Osteocyte (in vitro differentiated cells): ENCODE measurements around the gene HLX. TPM values are rescaled to one million over a fixed set of nuclear protein-coding genes. Genes with fewer than 3 reads are reported as not detected.

Experiments
- DNase-seq: peaks from one replicate; pipeline ENCODE4 v3.0.0; 2021; ENCODE audit warnings: mixed read lengths; ENCODE audit not compliant: unreplicated experiment; ENCODE audit errors: extremely low spot score
- H3K27ac Mint-ChIP-seq: one replicate; pipeline ENCODE4 v1.8.0; 2021; ENCODE audit warnings: mild to moderate bottlenecking, mixed read lengths; ENCODE audit not compliant: unreplicated experiment
- H3K27me3 Mint-ChIP-seq: one replicate; pipeline ENCODE4 v1.8.0; 2021; ENCODE audit warnings: mixed read lengths; ENCODE audit not compliant: unreplicated experiment
- H3K36me3 Mint-ChIP-seq: one replicate; pipeline ENCODE4 v1.8.0; 2021; ENCODE audit warnings: mixed read lengths; ENCODE audit not compliant: unreplicated experiment
- H3K4me1 Mint-ChIP-seq: one replicate; pipeline ENCODE4 v1.8.0; 2021; ENCODE audit warnings: mixed read lengths; ENCODE audit not compliant: unreplicated experiment
- H3K4me3 Mint-ChIP-seq: one replicate; pipeline ENCODE4 v1.8.0; 2021; ENCODE audit warnings: mild to moderate bottlenecking, moderate library complexity, mixed read lengths; ENCODE audit not compliant: unreplicated experiment
- H3K9me3 Mint-ChIP-seq: one replicate; pipeline ENCODE4 v1.8.0; 2021; ENCODE audit warnings: mixed read lengths; ENCODE audit not compliant: unreplicated experiment
- long read RNA-seq: library from polyadenylated mRNA; unstranded; transcript quantifications from one replicate; pipeline ENCODE4 v2.0.0, GENCODE V29; 2021
- total RNA-seq: library from RNA; stranded (reverse); gene quantifications from 2 replicates; pipeline ENCODE4 v1.2.1, GENCODE V29; 2021
- TF ChIP-seq, protein P1 (sequence below): fragments of 200-600 bp; sonication (generic); IDR thresholded peaks from 2 replicates; pipeline ENCODE4 v1.5.0; 2021; ENCODE audit warnings: antibody characterized with exemption, mild to moderate bottlenecking, moderate library complexity

Gene HLX, protein sequence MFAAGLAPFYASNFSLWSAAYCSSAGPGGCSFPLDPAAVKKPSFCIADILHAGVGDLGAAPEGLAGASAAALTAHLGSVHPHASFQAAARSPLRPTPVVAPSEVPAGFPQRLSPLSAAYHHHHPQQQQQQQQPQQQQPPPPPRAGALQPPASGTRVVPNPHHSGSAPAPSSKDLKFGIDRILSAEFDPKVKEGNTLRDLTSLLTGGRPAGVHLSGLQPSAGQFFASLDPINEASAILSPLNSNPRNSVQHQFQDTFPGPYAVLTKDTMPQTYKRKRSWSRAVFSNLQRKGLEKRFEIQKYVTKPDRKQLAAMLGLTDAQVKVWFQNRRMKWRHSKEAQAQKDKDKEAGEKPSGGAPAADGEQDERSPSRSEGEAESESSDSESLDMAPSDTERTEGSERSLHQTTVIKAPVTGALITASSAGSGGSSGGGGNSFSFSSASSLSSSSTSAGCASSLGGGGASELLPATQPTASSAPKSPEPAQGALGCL
- 0.54 and 1.5 TPM in 2 replicates for total RNA-seq
- long read RNA-seq = 0 reads

DNA sequence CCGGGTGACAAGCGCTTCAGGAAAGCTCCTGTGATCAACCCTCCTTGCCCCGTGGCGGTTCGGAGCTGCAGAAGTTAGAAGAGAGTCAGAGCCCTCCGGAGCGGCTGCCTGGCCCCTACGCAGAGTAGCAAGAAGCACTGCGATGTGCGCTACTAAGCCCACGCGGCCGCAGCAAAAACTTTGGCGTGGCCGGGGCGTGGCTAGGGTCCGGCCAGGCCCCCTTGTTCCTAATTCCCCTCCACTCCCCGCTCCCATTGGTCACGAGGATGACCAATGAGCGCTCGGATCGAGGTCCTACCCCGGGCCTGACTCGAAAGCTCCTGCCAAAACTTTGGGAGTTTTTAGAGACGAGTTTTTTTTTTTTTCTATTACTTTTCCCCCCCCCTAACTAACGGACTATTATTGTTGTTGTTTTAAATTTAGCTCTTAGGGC, at the start of gene HLX:
Gene HLX, plus strand, starts transcription at position 368 of the 433 bp plus-strand sequence. CDS start 415 bp downstream, outside the sequence.
- TF ChIP-seq, protein P1, sequence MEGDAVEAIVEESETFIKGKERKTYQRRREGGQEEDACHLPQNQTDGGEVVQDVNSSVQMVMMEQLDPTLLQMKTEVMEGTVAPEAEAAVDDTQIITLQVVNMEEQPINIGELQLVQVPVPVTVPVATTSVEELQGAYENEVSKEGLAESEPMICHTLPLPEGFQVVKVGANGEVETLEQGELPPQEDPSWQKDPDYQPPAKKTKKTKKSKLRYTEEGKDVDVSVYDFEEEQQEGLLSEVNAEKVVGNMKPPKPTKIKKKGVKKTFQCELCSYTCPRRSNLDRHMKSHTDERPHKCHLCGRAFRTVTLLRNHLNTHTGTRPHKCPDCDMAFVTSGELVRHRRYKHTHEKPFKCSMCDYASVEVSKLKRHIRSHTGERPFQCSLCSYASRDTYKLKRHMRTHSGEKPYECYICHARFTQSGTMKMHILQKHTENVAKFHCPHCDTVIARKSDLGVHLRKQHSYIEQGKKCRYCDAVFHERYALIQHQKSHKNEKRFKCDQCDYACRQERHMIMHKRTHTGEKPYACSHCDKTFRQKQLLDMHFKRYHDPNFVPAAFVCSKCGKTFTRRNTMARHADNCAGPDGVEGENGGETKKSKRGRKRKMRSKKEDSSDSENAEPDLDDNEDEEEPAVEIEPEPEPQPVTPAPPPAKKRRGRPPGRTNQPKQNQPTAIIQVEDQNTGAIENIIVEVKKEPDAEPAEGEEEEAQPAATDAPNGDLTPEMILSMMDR = no peak
- no peak for DNase-seq
- Mint-ChIP-seq H3K4me1 (peaks cover 50% of the 10 kb centered on the region), H3K27ac (no peak within 1 kb of the TSS), H3K36me3 (no peaks in the 10 kb centered on the region), H3K27me3 (peaks cover 91% of the 10 kb centered on the region), H3K4me3 (peak within 1 kb of the TSS; percentile 75), H3K9me3 (no peaks in the 10 kb centered on the region)

DNA sequence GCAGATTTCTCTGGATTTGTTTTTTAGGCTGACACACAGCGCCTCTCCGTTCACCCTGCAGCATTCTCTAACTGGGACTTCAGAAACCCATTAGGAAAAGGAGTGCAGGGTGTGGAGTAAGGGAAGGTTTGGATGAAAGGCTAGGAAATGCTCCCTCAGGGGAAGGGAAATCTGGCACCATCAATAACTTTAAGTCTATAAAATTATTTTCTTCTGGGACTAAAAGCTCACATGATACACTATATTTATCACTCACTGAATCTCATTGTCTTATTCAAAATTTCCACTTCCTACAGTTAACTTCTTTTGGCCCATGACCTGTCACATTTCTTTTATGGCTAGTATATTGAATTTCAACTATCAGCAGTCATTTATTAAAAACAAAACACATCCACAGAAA, 45.8 kb upstream of the HLX start:
- Mint-ChIP-seq H3K9me3 (no peaks in the 10 kb centered on the region), H3K4me3 (no peak overlapping the region), H3K27me3 (peaks cover 17% of the 10 kb centered on the region), H3K36me3 (no peaks in the 10 kb centered on the region), H3K4me1 (no peaks in the 10 kb centered on the region), H3K27ac (no peak overlapping the region)
- TF ChIP-seq, protein P1 = no peak
- DNase-seq = no peak

DNA sequence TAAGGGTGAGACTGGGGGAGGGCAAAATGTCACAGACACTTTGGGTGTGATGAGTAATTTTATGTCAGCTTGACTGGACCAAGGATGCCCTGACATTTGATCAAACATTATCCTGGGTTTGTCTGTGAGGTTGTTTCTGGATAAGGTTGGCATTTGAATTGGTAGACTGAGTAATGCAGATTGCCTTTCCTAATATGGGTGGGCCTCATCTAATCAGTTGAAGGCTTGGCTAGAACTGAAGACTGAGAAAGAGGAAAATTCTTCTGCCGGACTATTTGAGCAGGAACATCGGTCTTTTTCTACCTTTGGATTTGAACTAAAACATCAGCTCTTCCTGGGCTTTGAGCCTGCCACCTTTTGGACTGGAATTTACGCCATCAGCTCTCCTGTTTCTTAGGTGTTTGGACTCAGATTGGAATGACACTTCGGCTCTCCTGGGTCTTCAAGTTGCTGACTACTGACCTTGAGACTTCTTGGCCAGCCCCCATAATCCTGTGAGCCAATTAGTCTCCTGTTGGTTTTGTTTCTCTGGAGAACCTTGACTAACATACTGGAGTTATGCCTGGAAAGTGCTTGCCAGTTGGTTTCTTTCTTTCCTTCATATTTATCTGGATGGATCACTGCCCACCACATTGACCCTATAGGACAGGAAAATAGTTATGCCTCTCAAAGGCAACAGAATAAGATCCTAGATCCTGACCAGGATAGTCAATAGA, 44.9 kb upstream of the HLX start:
- no peaks in the 10 kb centered on the region for H3K4me1 Mint-ChIP-seq
- H3K36me3 Mint-ChIP-seq = no peaks in the 10 kb centered on the region
- TF ChIP-seq, protein P1 = no peak
- H3K9me3 Mint-ChIP-seq = no peaks in the 10 kb centered on the region
- DNase-seq = no peak
- peaks cover 17% of the 10 kb centered on the region for H3K27me3 Mint-ChIP-seq
- no peak overlapping the region for H3K27ac Mint-ChIP-seq
- H3K4me3 Mint-ChIP-seq = no peak overlapping the region

DNA sequence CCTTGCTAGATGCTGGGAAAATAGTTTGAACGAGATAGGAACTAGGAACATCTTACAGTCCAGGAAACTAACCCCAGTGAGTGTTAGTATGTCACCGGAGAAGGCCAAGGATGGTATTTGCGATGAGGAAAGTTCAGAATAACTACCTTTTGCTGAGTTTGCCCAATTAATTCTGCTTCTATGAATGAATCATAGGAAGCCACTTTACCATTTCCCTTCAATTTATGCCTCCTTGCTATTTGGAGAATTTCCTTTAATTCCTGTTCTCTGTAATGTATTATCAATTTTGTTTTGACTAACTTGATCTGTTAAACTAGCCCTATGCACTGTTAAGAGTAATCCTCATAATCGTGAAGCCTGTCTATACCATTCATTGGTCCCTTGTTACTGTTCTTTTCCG, 40.7 kb upstream of the HLX start:
- Mint-ChIP-seq H3K27ac (no peak overlapping the region), H3K27me3 (peaks cover 24% of the 10 kb centered on the region), H3K9me3 (no peaks in the 10 kb centered on the region), H3K4me3 (no peak overlapping the region), H3K36me3 (no peaks in the 10 kb centered on the region), H3K4me1 (no peaks in the 10 kb centered on the region)
- TF ChIP-seq, protein P1 = no peak
- DNase-seq = no peak

DNA sequence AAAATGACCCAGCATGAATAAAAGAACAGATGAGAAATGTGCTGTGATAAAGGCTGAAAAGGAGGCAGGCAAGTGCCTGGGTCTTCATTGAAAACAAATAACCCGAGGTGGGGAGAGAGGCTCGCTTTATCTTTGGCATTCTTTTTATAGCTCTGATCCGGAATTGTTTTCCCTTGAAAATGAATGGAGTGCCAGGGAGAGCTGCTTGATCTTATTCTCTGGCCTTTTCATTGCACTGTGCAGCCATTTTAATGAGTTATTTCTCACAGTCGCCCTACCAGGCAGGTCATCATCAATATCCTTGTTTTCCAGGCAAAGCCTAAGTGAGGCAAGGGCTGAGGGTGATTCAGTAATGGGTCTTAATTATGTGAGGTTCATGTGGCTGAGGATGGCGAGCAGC, 39.8 kb upstream of the HLX start:
- TF ChIP-seq, protein P1 = no peak
- Mint-ChIP-seq H3K27ac (no peak overlapping the region), H3K27me3 (peaks cover 22% of the 10 kb centered on the region), H3K4me3 (no peak overlapping the region), H3K36me3 (no peaks in the 10 kb centered on the region), H3K4me1 (no peaks in the 10 kb centered on the region), H3K9me3 (no peaks in the 10 kb centered on the region)
- DNase-seq = no peak
